SK-N-SH (cell line): ENCODE results near the gene CIAO3. TPM values are rescaled to one million over a fixed set of nuclear protein-coding genes. Genes with fewer than 3 reads are reported as not detected.
"Not testable (repeated sequence)": the region's sequence is repeated elsewhere in the genome, so short reads cannot be mapped to it uniquely, and the experiment has no call there.

Source experiments
- CTCF ChIA-PET: fragments of 300-600, 350-600 bp; formaldehyde crosslinking; extraction: SDS; loops from one replicate; lab custom pipeline; 2021; lab: Yijun Ruan, JAX
- POLR2A ChIA-PET: fragments of 350-600 bp; sonication (Branson Sonifier 250); formaldehyde crosslinking; extraction: SDS; loops from one replicate; lab custom pipeline; 2020; ENCODE audit warnings: antibody characterized with exemption, inconsistent platforms; lab: Yijun Ruan, JAX
- DNase-seq: peaks from one replicate; pipeline ENCODE4 v3.0.0; 2012
- H2AFZ ChIP-seq: fragments of 200-600 bp; sonication (generic); 2 replicates; pipeline ENCODE4 v1.8.1; 2016; ENCODE audit warnings: antibody characterized with exemption, mild to moderate bottlenecking, low read depth
- H3F3A ChIP-seq: fragments of 200-600 bp; sonication (generic); replicated peaks from 2 replicates; pipeline ENCODE3; 2016; ENCODE audit warnings: antibody characterized with exemption, mild to moderate bottlenecking; ENCODE audit not compliant: insufficient read depth
- H3K27ac ChIP-seq, 2 experiments: fragments of 200-500 bp in 1 of 2; fragments of 200-600 bp in 1 of 2; sonication (Bioruptor generic) in 1 of 2; sonication (generic), shearing (Covaris generic) in 1 of 2; 2 replicates each; pipeline versions ENCODE4 v1.5.1 to v1.6.1; 2014 to 2016; ENCODE audit warnings: low read depth in 2 of 2, inconsistent platforms in 1 of 2, low read length in 1 of 2, mild to moderate bottlenecking in 1 of 2, mixed read lengths in 1 of 2
- H3K27me3 ChIP-seq: fragments of 200-600 bp; sonication (generic), shearing (Covaris generic); 2 replicates; pipeline ENCODE4 v1.6.1; 2016; ENCODE audit warnings: mixed run types; ENCODE audit not compliant: insufficient read depth
- H3K36me3 ChIP-seq, 2 experiments: fragments of 200-500 bp in 1 of 2; fragments of 200-600 bp in 1 of 2; sonication (Bioruptor generic) in 1 of 2; sonication (generic) in 1 of 2; replicated peaks in 1 of 2; 2 replicates each; pipeline versions ENCODE3 to v1.5.1; 2014 to 2016; ENCODE audit warnings: low read length in 1 of 2, mild to moderate bottlenecking in 1 of 2; ENCODE audit not compliant: insufficient read depth in 2 of 2, control insufficient read depth in 1 of 2
- H3K4me1 ChIP-seq, 2 experiments: fragments of 200-500 bp in 1 of 2; fragments of 200-600 bp in 1 of 2; sonication (Bioruptor generic) in 1 of 2; sonication (generic), shearing (Covaris generic) in 1 of 2; 2 replicates each; pipeline versions ENCODE4 v1.5.1 to v1.6.1; 2014 to 2016; ENCODE audit warnings: low read depth in 1 of 2, low read length in 1 of 2, mixed run types in 1 of 2; ENCODE audit not compliant: insufficient read depth in 2 of 2, control insufficient read depth in 1 of 2
- H3K4me2 ChIP-seq: fragments of 200-600 bp; sonication (generic), shearing (Covaris generic); 2 replicates; pipeline ENCODE4 v1.6.1; 2017; ENCODE audit warnings: mixed run types
- H3K4me3 ChIP-seq, 2 experiments: fragments of 200-500 bp in 1 of 2; fragments of 200-600 bp in 1 of 2; sonication (Bioruptor generic) in 1 of 2; sonication (generic), shearing (Covaris generic) in 1 of 2; 2 replicates each; pipeline versions ENCODE4 v1.5.1 to v1.8.1; 2014 to 2016; ENCODE audit warnings: low read depth in 2 of 2, inconsistent platforms in 1 of 2, low read length in 1 of 2, mild to moderate bottlenecking in 1 of 2, mixed read lengths in 1 of 2, moderate library complexity in 1 of 2
- H3K79me2 ChIP-seq: fragments of 200-600 bp; sonication (generic); 2 replicates; pipeline ENCODE4 v1.8.1; 2017; ENCODE audit warnings: mild to moderate bottlenecking; ENCODE audit not compliant: insufficient read depth
- H3K9ac ChIP-seq: fragments of 200-600 bp; sonication (generic); 2 replicates; pipeline ENCODE4 v1.6.1; 2017; ENCODE audit warnings: mixed run types
- H3K9me2 ChIP-seq: fragments of 200-600 bp; sonication (generic); 2 replicates; pipeline ENCODE4 v1.6.1; 2017; ENCODE audit warnings: mixed run types
- H3K9me3 ChIP-seq: fragments of 200-600 bp; sonication (generic); 2 replicates; pipeline ENCODE4 v1.6.1; 2017; ENCODE audit warnings: mixed run types, mild to moderate bottlenecking, moderate library complexity
- H4K20me1 ChIP-seq: fragments of 200-600 bp; sonication (generic); 2 replicates; pipeline ENCODE4 v1.6.1; 2017; ENCODE audit warnings: mild to moderate bottlenecking, mixed run types; ENCODE audit not compliant: insufficient read depth
- CTCF ChIP-seq: fragments of 200-600 bp; sonication (generic); IDR thresholded peaks from 2 replicates; pipeline ENCODE4 v1.6.1; 2017; ENCODE audit warnings: antibody characterized with exemption, mild to moderate bottlenecking, moderate library complexity
- FOXM1 ChIP-seq: IDR thresholded peaks from 2 replicates; pipeline ENCODE4 v1.4.0; 2012; ENCODE audit warnings: low read depth, mild to moderate bottlenecking
- GATA2 ChIP-seq: sonication (generic); formaldehyde crosslinking; IDR thresholded peaks from 2 replicates; pipeline ENCODE4 v1.5.0; 2020; ENCODE audit warnings: mild to moderate bottlenecking, missing genetic modification reagents
- JUND ChIP-seq: IDR thresholded peaks from 2 replicates; pipeline ENCODE4 v1.4.0; 2012
- MAX ChIP-seq: IDR thresholded peaks from 2 replicates; pipeline ENCODE4 v1.4.0; 2012; ENCODE audit warnings: low read depth
- MEF2A ChIP-seq: IDR thresholded peaks from 2 replicates; pipeline ENCODE4 v1.4.0; 2012; ENCODE audit warnings: low read depth, borderline replicate concordance
- NRF1 ChIP-seq: IDR thresholded peaks from 2 replicates; pipeline ENCODE4 v1.6.1; 2012; ENCODE audit warnings: low read depth, mild to moderate bottlenecking, low read length
- PBX3 ChIP-seq: IDR thresholded peaks from 2 replicates; pipeline ENCODE4; 2012
- RFX5 ChIP-seq: IDR thresholded peaks from 2 replicates; pipeline ENCODE4 v1.6.1; 2012; ENCODE audit warnings: mild to moderate bottlenecking, improper control_type of control experiment, low read length
- RXRA ChIP-seq: IDR thresholded peaks from 2 replicates; pipeline ENCODE4 v1.4.0; 2012; ENCODE audit warnings: low read depth, mild to moderate bottlenecking, borderline replicate concordance
- SIN3A ChIP-seq: IDR thresholded peaks from 2 replicates; pipeline ENCODE4 v1.6.1; 2012; ENCODE audit warnings: low read depth, mild to moderate bottlenecking, low read length, moderate library complexity, borderline replicate concordance
- SMC3 ChIP-seq: IDR thresholded peaks from 2 replicates; pipeline ENCODE4 v1.6.1; 2012; ENCODE audit warnings: low read depth, low read length, improper control_type of control experiment
- TEAD4 ChIP-seq: IDR thresholded peaks from 2 replicates; pipeline ENCODE4 v1.4.0; 2012; ENCODE audit warnings: mild to moderate bottlenecking, borderline replicate concordance; ENCODE audit not compliant: insufficient read depth
- USF1 ChIP-seq: IDR thresholded peaks from 2 replicates; pipeline ENCODE4 v1.4.0; 2012; ENCODE audit warnings: low read depth, borderline replicate concordance
- YY1 ChIP-seq: IDR thresholded peaks from 2 replicates; pipeline ENCODE4 v1.4.0; 2012; ENCODE audit warnings: low read depth, mild to moderate bottlenecking
- WGBS: methylation state at CpG from one replicate; pipeline ENCODE4 v1.1.6; 2017; ENCODE audit warnings: low lambda C conversion rate; 5-methylcytosine and 5-hydroxymethylcytosine counted together
- polyA plus RNA-seq, 3 experiments: library from polyadenylated mRNA; depleted of rRNA; stranded (reverse); fragments of >200 nt; gene quantifications; 2 replicates each; pipeline ENCODE4 v1.2.3, GENCODE V29; 2012

CIAO3 gene
- polyA plus RNA-seq, 1 of the 3 experiments (the other 2 are of a cell fraction) = 14.4 TPM

- peaks cover 8% of the 10 kb centered on the region; the same call in 1 of the 2 replicates for H3K79me2 ChIP-seq
- H3K27me3 ChIP-seq = no peaks in the 10 kb centered on the region
- H3K4me3 ChIP-seq = no peak overlapping the region
- H3F3A ChIP-seq = peaks cover 20% of the 10 kb centered on the region
- H3K4me1 ChIP-seq = peaks cover 9 to 13% of the 10 kb centered on the region in 2 experiments; a peak in 2 of 4 replicates
- WGBS = 79% methylated on average over 10 of the region's 10 CpGs
- no peaks in the 10 kb centered on the region for H4K20me1 ChIP-seq
- peaks cover 0 to 2% of the 10 kb centered on the region in 2 experiments for H3K36me3 ChIP-seq
- H3K9me2 ChIP-seq = no peaks in the 10 kb centered on the region
- H2AFZ ChIP-seq = no peak overlapping the region
- DNase-seq = no peak
- POLR2A ChIA-PET = no interaction called here
- no peak overlapping the region for H3K27ac ChIP-seq
- no peaks in the 10 kb centered on the region for H3K9me3 ChIP-seq
- no peak overlapping the region for H3K9ac ChIP-seq
- CTCF ChIA-PET = interaction anchor here (0.7 to 0.9 kb wide), 3 partner anchors 11 to 25 kb away, joined by 3 read pairs; no protein-coding TSS in a partner anchor
- no peak overlapping the region for H3K4me2 ChIP-seq
- TF ChIP-seq YY1 (no peak), SIN3A (no peak), SMC3 (no peak)
- TF ChIP-seq, all 33 proteins: peak for 0
Observed at GRCh38 chr16:692356-693108, 48.3 kb downstream of the CIAO3 start.

- H3K79me2 ChIP-seq, H3K9me3 ChIP-seq, CTCF ChIA-PET, DNase-seq, H3K27me3 ChIP-seq, H3K9me2 ChIP-seq, H3K9ac ChIP-seq, H4K20me1 ChIP-seq, H3K27ac ChIP-seq, H3K4me3 ChIP-seq, H2AFZ ChIP-seq, POLR2A ChIA-PET, H3K4me2 ChIP-seq: not testable (repeated sequence)
- H3K36me3 ChIP-seq = peaks cover 0 to 13% of the 10 kb centered on the region in 2 experiments
- H3K4me1 ChIP-seq = peaks cover 9 to 13% of the 10 kb centered on the region in 2 experiments; a peak in 2 of 4 replicates
- H3F3A ChIP-seq = peaks cover 20% of the 10 kb centered on the region
- WGBS = 83% methylated on average over 16 of the region's 16 CpGs
Observed at GRCh38 chr16:691242-691641, 49.6 kb downstream of the CIAO3 start.

GRCh38 chr16:689175-689897 is 51.5 kb downstream of the CIAO3 start:
- H3K27ac ChIP-seq = peak overlapping the region; percentile 62 to 82; a peak in 2 of 4 replicates
- H3K9ac ChIP-seq = peak overlapping the region; percentile 82
- H3K4me2 ChIP-seq = peak overlapping the region; percentile 100
- peaks cover 9 to 30% of the 10 kb centered on the region in 2 experiments; a peak in 2 of 4 replicates for H3K4me1 ChIP-seq
- no peak for DNase-seq
- POLR2A ChIA-PET = interaction anchor here (1.5 to 1.7 kb wide), 2 partner anchors 8 to 10 kb away, joined by 10 to 12 read pairs; partner anchors contain the start of gene STUB1
- H3K36me3 ChIP-seq = peaks cover 0 to 16% of the 10 kb centered on the region in 2 experiments
- no peaks in the 10 kb centered on the region for H3K27me3 ChIP-seq
- peaks cover 11% of the 10 kb centered on the region; the same call in 1 of the 2 replicates for H3K79me2 ChIP-seq
- peaks cover 20% of the 10 kb centered on the region for H3F3A ChIP-seq
- no peaks in the 10 kb centered on the region for H3K9me3 ChIP-seq
- H2AFZ ChIP-seq = no peak overlapping the region
- peak overlapping the region; percentile 93 to 98 for H3K4me3 ChIP-seq
- CTCF ChIA-PET = interaction anchor here (0.6 to 5.9 kb wide), 14 partner anchors 8 to 529 kb away, joined by 3 to 38 read pairs (median 4); partner anchors contain the start of genes CCDC78, HAGHL, METRN and METTL26
- 69% methylated on average over 9 of the region's 26 CpGs for WGBS
- no peaks in the 10 kb centered on the region for H3K9me2 ChIP-seq
- H4K20me1 ChIP-seq = no peaks in the 10 kb centered on the region
- TF ChIP-seq PBX3 (no peak), RXRA (no peak), USF1 (no peak), TEAD4 (no peak), FOXM1 (no peak), YY1 (no peak), RFX5 (no peak), GATA2 (CRISPR knock-in tag) (no peak), MEF2A (no peak), NRF1 (no peak), JUND (no peak), CTCF (no peak), MAX (no peak)
